ENCODE results near the gene FXR2.

- TF ChIP-seq, protein P1, sequence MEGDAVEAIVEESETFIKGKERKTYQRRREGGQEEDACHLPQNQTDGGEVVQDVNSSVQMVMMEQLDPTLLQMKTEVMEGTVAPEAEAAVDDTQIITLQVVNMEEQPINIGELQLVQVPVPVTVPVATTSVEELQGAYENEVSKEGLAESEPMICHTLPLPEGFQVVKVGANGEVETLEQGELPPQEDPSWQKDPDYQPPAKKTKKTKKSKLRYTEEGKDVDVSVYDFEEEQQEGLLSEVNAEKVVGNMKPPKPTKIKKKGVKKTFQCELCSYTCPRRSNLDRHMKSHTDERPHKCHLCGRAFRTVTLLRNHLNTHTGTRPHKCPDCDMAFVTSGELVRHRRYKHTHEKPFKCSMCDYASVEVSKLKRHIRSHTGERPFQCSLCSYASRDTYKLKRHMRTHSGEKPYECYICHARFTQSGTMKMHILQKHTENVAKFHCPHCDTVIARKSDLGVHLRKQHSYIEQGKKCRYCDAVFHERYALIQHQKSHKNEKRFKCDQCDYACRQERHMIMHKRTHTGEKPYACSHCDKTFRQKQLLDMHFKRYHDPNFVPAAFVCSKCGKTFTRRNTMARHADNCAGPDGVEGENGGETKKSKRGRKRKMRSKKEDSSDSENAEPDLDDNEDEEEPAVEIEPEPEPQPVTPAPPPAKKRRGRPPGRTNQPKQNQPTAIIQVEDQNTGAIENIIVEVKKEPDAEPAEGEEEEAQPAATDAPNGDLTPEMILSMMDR (IDR thresholded peaks at IDR 0.05): no peak
- TF ChIP-seq POLR2A (IDR thresholded peaks at IDR 0.05) (no peak), EP300 (IDR thresholded peaks at IDR 0.05) (no peak)
These were observed 35.9 kb upstream of the FXR2 start, which contains the start of gene ATP1B2 for GRCh38 chr17:7650509-7651096.

Data from ovary (tissue), 3 donors.